Large intestine (tissue), 3 donors: Measurements from ENCODE around the gene DDIT3. TPM values are rescaled to one million over a fixed set of nuclear protein-coding genes. Genes with fewer than 3 reads are reported as not detected.

Experiments used
- DNase-seq, 2 donors: peaks; one replicate each; pipeline versions ENCODE4 v3.0.0 to v3.0.0-alpha.2; 2013
- H3K27ac ChIP-seq: one replicate; pipeline ENCODE4 v1.5.1; 2013; ENCODE audit warnings: low read length
- H3K27me3 ChIP-seq: 2 replicates; pipeline ENCODE4 v1.6.1; 2013; ENCODE audit warnings: low read length; ENCODE audit not compliant: control insufficient read depth, insufficient read depth
- H3K36me3 ChIP-seq: 2 replicates; pipeline ENCODE4 v1.6.1; 2013; ENCODE audit warnings: low read length; ENCODE audit not compliant: control insufficient read depth, insufficient read depth
- H3K4me1 ChIP-seq: one replicate; pipeline ENCODE4 v1.6.1; 2013; ENCODE audit warnings: low read length; ENCODE audit not compliant: control insufficient read depth, insufficient read depth
- H3K4me3 ChIP-seq: one replicate; pipeline ENCODE4 v1.5.1; 2013; ENCODE audit warnings: low read length
- H3K9me3 ChIP-seq: one replicate; pipeline ENCODE4 v1.6.1; 2013; ENCODE audit warnings: mild to moderate bottlenecking, low read depth, low read length, moderate library complexity; ENCODE audit not compliant: control insufficient read depth
- WGBS: methylation state at CpG from one replicate; pipeline ENCODE4 v1.1.5; 2013; ENCODE audit warnings: low lambda C conversion rate; ENCODE audit not compliant: insufficient coverage; 5-methylcytosine and 5-hydroxymethylcytosine counted together
- polyA plus RNA-seq: library from polyadenylated mRNA; unstranded; fragments of 120-200 nt; gene quantifications from one replicate; pipeline ENCODE4 v1.2.1, GENCODE V29; 2013

DDIT3 gene
- polyA plus RNA-seq, 1 donor = 39.9 TPM

DNA sequence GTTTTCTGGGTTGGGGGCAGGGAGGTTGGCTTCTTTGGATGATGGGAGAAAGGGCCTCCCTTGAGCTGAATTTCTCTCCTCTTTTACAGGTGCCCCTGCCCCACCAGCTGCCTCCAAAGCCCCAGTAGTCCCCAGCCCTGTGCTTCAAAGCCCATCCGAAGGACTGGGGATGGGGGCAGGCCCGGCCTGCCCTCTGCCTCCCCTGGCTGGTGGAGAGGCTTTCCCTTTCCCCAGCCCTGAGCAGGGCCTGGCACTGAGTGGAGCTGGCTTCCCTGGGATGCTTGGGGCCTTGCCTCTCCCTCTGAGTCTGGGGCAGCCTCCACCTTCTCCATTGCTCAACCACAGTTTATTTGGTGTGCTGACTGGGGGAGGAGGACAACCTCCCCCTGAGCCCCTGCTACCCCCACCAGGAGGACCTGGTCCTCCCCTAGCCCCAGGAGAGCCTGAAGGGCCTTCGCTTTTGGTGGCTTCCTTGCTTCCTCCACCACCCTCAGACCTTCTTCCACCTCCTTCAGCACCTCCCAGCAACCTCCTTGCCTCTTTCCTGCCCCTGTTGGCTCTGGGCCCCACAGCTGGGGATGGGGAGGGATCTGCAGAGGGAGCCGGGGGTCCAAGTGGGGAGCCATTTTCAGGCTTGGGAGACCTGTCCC lies 6.3 kb upstream of the DDIT3 start:
- WGBS = no CpG with 5 or more reads among the region's 4 CpGs
- Histone ChIP-seq H3K9me3 (no peaks in the 10 kb centered on the region), H3K27ac (no peak overlapping the region), H3K36me3 (peaks cover 75% of the 10 kb centered on the region), H3K4me3 (no peak overlapping the region), H3K4me1 (peaks cover 26% of the 10 kb centered on the region), H3K27me3 (no peaks in the 10 kb centered on the region)
- DNase-seq = no peak

DNA sequence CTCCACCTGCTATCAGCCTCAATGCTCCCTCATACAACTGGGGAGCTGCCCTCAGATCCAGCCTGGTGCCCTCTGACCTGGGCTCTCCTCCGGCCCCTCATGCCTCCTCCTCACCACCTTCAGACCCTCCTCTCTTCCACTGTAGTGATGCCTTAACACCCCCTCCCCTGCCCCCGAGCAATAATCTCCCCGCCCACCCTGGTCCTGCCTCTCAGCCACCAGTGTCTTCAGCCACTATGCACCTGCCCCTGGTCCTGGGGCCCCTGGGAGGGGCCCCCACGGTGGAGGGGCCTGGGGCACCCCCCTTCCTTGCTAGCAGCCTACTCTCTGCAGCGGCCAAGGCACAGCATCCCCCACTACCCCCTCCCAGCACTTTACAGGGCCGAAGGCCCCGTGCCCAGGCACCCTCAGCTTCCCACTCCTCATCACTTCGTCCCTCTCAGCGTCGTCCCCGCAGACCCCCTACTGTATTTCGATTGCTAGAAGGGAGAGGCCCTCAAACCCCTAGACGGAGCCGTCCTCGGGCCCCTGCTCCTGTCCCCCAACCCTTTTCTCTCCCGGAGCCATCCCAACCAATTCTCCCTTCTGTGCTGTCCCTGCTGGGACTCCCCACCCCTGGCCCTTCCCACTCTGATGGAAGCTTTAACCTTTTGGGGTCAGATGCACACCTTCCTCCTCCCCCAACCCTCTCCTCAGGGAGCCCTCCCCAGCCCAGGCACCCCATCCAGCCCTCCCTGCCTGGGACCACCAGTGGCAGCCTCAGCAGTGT lies 5.5 kb upstream of the DDIT3 start:
- H3K4me1 ChIP-seq = peaks cover 34% of the 10 kb centered on the region
- no peaks in the 10 kb centered on the region for H3K9me3 ChIP-seq
- no peak overlapping the region for H3K27ac ChIP-seq
- no peak overlapping the region for H3K4me3 ChIP-seq
- DNase-seq = no peak
- no peaks in the 10 kb centered on the region for H3K27me3 ChIP-seq
- WGBS = no CpG with 5 or more reads among the region's 16 CpGs
- H3K36me3 ChIP-seq = peaks cover 67% of the 10 kb centered on the region

GRCh38 chr12:57524814-57525614 lies 4.7 kb upstream of the DDIT3 start:
- Histone ChIP-seq H3K27me3 (no peaks in the 10 kb centered on the region), H3K27ac (peak overlapping the region; percentile 100), H3K36me3 (peaks cover 59% of the 10 kb centered on the region), H3K9me3 (no peaks in the 10 kb centered on the region), H3K4me1 (peaks cover 34% of the 10 kb centered on the region), H3K4me3 (no peak overlapping the region)
- peak in 1 of 2 donors; percentile 17 for DNase-seq
- no CpG with 5 or more reads among the region's 11 CpGs for WGBS

DNA sequence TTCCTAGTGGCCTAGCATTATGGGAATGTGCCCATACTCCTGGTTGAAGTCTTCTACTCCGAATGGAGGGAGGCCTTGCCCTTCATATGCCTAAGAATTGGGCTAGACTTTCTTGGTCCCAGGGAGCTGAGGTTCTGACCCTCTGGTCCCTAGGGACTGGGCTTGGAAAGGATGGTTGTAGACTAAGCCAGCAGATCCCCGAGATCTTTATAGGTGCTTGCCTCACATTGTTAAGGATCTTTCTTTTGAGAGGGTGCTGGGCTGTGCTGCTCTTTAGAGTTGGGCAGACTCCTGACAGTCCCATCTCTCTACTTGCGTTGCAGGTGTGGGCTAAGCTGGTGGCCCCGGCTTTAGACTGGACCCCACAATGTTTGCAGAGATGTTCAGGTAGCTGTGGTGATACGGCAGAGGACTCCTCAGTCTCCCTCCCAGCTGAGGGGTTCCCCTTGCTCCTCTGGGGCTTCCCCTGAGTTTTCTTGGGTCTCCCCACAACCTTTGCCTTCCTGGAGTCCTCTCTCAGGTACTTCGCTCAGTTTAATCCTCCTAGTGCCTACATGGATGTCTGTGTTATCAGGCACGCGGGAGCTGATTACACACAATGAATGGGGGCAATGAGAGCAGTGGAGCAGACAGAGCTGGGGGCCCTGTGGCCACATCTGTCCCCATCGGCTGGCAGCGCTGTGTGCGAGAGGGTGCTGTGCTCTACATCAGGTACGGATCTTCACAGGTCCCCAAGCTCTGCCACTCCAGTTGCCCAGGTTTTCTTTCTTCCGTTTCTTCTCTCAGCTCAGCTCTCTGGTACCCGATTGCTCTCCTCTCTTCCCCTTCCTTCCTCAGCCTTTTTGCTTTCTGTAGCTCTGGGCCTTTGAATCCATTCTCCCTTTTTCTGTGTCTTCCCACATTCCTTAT lies 3.6 kb upstream of the DDIT3 start:
- DNase-seq = peak in 1 of 2 donors; percentile 41
- Histone ChIP-seq H3K27me3 (no peaks in the 10 kb centered on the region), H3K4me1 (peaks cover 35% of the 10 kb centered on the region), H3K9me3 (no peaks in the 10 kb centered on the region), H3K36me3 (peaks cover 48% of the 10 kb centered on the region), H3K27ac (peak overlapping the region; percentile 100), H3K4me3 (peak overlapping the region; percentile 73)
- 11% methylated on average over 2 of the region's 14 CpGs for WGBS

GRCh38 chr12:57522887-57523705 lies 2.8 kb upstream of the DDIT3 start:
- peak; percentile 71 to 73 for DNase-seq
- no CpG with 5 or more reads among the region's 38 CpGs for WGBS

GRCh38 chr12:57522011-57522886 lies 1.9 kb upstream of the DDIT3 start, which contains the start of gene MBD6:
Gene MBD6, plus strand, starts transcription at chr12:57522824. Its CDS starts 1,480 bp downstream, at chr12:57524304.
- peak within 1 kb of the TSS; percentile 73 for H3K4me3 ChIP-seq
- H3K36me3 ChIP-seq = peaks cover 36% of the 10 kb centered on the region
- no CpG with 5 or more reads among the region's 57 CpGs for WGBS
- H3K4me1 ChIP-seq = peaks cover 45% of the 10 kb centered on the region
- no peaks in the 10 kb centered on the region for H3K9me3 ChIP-seq
- H3K27me3 ChIP-seq = no peaks in the 10 kb centered on the region
- DNase-seq = peak; percentile 92 to 96
- H3K27ac ChIP-seq = peak within 1 kb of the TSS; percentile 100

More at GRCh38 chr12:57522887-57523705, 2.8 kb upstream of the DDIT3 start:
- Histone ChIP-seq H3K9me3 (no peaks in the 10 kb centered on the region), H3K4me3 (peak overlapping the region; percentile 73), H3K4me1 (peaks cover 42% of the 10 kb centered on the region), H3K27me3 (no peaks in the 10 kb centered on the region), H3K27ac (peak overlapping the region; percentile 100), H3K36me3 (peaks cover 41% of the 10 kb centered on the region)

GRCh38 chr12:57521525-57522010 lies 1.3 kb upstream of the DDIT3 start:
- WGBS = no CpG with 5 or more reads among the region's 17 CpGs
- peaks cover 45% of the 10 kb centered on the region for H3K4me1 ChIP-seq
- no peaks in the 10 kb centered on the region for H3K9me3 ChIP-seq
- DNase-seq = peak; percentile 53 to 78
- H3K4me3 ChIP-seq = peak overlapping the region; percentile 54
- H3K27ac ChIP-seq = peak overlapping the region; percentile 100
- H3K36me3 ChIP-seq = peaks cover 36% of the 10 kb centered on the region
- no peaks in the 10 kb centered on the region for H3K27me3 ChIP-seq

DNA sequence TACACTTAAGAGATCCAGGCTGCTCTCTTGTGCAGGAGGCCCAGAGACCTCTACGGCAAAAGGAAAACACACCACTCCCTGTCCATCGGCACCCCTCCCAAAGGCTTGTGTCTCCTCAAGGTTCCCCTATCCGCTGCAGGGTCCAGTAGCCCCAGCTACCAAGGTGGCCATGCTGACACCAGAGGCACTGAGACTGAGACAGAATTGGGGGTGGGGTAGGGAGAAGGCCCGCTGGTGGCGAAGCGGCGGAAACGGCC lies 590 bp downstream of the DDIT3 start:
- Histone ChIP-seq H3K9me3 (no peaks in the 10 kb centered on the region), H3K27me3 (no peaks in the 10 kb centered on the region), H3K4me3 (peak overlapping the region; percentile 85), H3K4me1 (peaks cover 38% of the 10 kb centered on the region), H3K27ac (peak overlapping the region; percentile 95), H3K36me3 (peaks cover 37% of the 10 kb centered on the region)
- WGBS = no CpG with 5 or more reads among the region's 8 CpGs
- DNase-seq = peak; percentile 35 to 61
